GM08714 (cell line): ENCODE data around the gene GSK3B.

Experiments used
- H3K4me3 ChIP-seq: fragments of 200-500 bp; sonication (Bioruptor generic); 2 replicates; pipeline ENCODE4 v1.5.1; 2014; ENCODE audit warnings: mild to moderate bottlenecking, low read length, inconsistent platforms
- ZNF274 ChIP-seq: IDR thresholded peaks from 2 replicates; pipeline ENCODE4 v1.6.1; 2012; ENCODE audit warnings: mild to moderate bottlenecking, low read depth, low read length

The GSK3B gene

GRCh38 chr3:119783255-119783654 is 311.0 kb downstream of the GSK3B start:
- TF ChIP-seq ZNF274: no peak
- no peak overlapping the region for H3K4me3 ChIP-seq

- no peak for TF ChIP-seq ZNF274
- H3K4me3 ChIP-seq: no peak overlapping the region
Measured at GRCh38 chr3:119782460-119782859, 311.8 kb downstream of the GSK3B start.

GRCh38 chr3:119781330-119782198 is 312.7 kb downstream of the GSK3B start, which contains the start of gene NR1I2:
NR1I2 (plus strand) TSS chr3:119782101.
- TF ChIP-seq ZNF274: no peak
- H3K4me3 ChIP-seq: no peak within 1 kb of the TSS

- H3K4me3 ChIP-seq: no peak overlapping the region; the same call in 1 of the 2 replicates
- TF ChIP-seq ZNF274: no peak
Measured at GRCh38 chr3:119779731-119780383, 314.4 kb downstream of the GSK3B start.

- no peak for TF ChIP-seq ZNF274
- H3K4me3 ChIP-seq: no peak overlapping the region
Measured at GRCh38 chr3:119778811-119779210, 315.4 kb downstream of the GSK3B start.

- H3K4me3 ChIP-seq: no peak overlapping the region
- no peak for TF ChIP-seq ZNF274
Measured at GRCh38 chr3:119778176-119778575, 316.1 kb downstream of the GSK3B start.

GRCh38 chr3:119776304-119776703 is 317.9 kb downstream of the GSK3B start:
- no peak overlapping the region for H3K4me3 ChIP-seq
- no peak for TF ChIP-seq ZNF274

GRCh38 chr3:119774444-119774843 is 319.8 kb downstream of the GSK3B start:
- no peak for TF ChIP-seq ZNF274
- no peak overlapping the region for H3K4me3 ChIP-seq
